GM21717 (cell line): ENCODE data around the gene CRB1.
"Not testable (repeated sequence)": the region's sequence is repeated elsewhere in the genome, so short reads cannot be mapped to it uniquely, and the experiment has no call there.

Source experiments
- ATAC-seq: cut with Tn5 transposase; IDR thresholded peaks from one replicate; pipeline ENCODE4 v1.9.1; 2021; ENCODE audit warnings: mild to moderate bottlenecking, moderate library complexity; ENCODE audit not compliant: unreplicated experiment

The CRB1 gene

DNA sequence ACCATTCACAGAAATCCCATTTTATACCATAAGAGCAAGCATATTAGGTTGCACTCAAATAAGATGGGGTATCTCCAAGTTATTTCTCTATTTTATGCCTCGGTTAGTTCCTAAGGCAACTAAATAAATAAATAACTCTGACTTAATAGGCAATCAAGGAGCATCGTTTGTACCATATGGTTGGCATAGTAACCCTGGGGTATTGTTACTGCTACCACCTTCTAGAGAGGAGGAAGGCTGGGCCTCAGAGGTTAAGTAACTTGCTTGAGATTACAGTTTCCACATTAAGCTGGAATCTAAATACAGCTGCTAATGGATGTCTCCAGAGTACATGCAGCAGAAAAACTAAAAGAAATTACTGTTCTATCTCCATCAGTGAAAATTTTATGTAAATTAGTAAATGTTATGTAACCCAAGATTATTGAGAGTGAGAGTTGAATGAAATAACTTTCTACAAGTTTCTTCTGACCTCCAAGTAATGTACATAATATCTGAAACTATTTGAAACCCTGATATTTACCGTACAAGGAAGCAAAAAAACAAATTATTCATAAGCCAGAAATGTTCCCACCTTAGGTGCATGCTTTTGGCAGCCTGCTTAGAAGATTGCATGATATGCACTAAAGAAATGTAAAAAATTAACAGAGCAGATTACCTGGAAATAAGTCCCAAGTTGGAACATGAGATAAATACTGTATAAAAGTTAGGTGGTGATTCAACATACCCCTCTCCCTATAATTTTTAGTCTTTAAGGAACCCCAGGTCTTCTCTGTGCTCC lies 127.0 kb downstream of the CRB1 start:
- ATAC-seq, result no peak

DNA sequence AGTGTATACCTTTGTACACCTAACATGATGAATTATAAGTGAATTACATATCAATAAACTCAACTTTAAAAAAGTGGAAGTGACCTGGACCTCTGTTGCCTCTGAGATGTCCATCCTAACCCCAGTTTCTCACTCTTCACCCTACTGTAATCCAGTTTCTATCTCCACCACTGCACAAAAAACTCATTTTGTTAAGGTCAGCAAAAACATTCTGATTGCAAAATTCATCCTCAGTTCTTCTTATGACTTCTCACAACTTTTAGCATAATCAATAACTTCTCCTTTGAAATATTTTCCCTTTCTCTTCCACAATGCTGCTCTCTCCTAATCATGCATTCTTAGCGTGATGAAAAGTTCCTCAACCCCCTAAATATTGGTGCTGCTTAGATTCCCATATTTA lies 129.8 kb downstream of the CRB1 start:
- ATAC-seq, result no peak

DNA sequence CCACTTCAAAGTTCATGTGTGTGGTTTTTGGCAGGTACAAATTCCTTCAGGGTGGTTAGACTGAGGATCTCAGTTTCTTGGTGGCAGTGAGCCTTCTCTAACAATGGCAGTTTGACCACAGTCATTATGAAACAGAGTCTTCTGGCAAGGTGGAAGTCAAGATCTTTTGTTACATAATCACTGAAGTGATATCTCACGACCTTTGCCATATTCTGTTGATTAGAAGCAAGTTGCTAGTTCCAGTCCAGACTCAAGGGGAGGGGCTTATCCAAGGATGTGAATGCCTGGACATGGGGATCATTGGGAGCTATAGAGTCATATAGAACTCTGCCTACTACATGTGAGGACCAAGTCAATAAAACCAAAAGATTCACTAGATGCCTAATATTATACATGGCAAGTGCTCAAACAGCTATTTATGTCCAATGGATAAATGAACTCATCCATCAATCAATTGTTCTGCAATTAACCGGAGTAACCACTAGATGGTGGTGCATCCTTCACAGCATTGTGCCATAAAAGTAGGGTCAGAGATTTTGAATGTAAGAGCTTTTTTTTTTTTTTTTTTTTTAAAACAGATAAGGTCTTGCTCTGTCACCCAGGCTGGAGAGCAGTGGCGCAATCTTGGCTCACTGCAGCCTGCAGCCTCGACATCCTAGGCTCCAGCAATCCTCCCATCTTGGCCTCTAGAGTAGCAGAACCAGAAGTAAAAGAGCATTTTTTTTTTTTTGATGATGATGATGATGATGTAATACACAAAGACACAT lies 131.9 kb downstream of the CRB1 start:
- ATAC-seq, result peak; percentile 84

DNA sequence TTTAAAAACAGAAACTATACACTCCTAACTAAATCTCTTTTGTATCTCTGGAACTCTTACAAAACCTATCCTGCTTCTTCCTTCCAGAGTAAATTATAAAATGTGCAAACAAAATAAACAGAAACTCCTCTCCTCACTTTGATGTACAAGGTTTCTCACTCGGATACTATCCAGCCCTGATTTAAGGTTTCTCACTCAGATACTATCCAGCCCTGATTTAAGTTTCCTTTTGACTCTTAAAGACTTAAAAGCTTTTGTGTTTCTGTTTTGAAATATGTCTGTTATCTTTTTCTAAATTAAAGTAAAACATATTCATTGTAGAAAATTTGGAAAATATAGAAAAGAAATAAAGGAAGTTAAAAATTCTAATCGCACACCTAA lies 132.5 kb downstream of the CRB1 start:
- no peak for ATAC-seq

- ATAC-seq, result no peak
Observed at GRCh38 chr1:197402189-197402588, 134.1 kb downstream of the CRB1 start.

DNA sequence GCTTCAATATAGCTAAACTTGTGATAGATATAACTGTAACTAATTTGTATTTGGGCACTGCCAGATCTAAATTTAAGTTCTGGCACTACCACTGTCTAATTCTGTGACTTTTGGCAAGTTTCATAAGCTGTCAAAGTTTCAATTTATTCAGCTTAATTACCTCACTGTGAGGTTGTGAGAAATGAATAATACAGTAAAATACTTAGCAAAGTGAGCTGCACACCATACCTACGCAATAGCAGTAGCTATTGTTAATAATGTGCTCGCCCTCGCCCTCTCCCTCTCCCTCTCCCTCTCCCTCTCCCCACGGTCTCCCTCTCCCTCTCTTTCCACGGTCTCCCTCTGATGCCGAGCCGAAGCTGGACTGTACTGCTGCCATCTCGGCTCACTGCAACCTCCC lies 136.7 kb downstream of the CRB1 start:
- not testable (repeated sequence) for ATAC-seq

DNA sequence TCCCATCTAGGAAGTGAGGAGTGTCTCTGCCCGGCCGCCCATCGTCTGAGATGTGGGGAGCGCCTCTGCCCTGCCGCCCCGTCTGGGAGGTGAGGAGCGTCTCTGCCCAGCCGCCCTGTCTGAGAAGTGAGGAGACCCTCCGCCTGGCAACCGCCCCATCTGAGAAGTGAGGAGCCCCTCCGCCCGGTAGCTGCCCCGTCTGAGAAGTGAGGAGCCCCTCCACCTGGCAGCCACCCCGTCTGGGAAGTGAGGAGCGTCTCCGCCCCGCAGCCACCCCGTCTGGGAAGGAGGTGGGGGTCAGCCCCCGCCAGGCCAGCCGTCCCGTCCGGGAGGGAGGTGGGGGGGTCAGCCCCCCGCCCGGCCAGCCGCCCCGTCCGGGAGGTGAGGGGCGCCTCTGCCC lies 137.6 kb downstream of the CRB1 start:
- not testable (repeated sequence) for ATAC-seq

DNA sequence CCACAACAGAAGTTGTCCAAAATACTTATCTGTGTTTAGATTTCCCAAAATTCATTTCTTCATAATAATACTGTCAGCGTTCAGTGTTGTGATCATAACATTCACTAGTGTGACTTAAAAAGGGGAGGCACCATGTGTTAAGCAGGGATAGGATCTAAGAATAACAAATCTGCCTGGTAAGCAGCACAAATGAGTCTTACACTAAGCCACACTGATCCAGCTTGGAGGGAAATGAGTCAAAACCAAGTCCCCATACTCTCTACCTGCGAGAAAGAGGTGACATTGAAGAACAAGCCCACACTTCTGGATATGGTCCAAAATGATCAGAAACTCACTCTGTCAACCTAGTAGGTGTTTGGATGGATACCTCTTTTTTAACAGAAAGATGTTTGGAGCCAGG lies 145.5 kb downstream of the CRB1 start:
- no peak for ATAC-seq

DNA sequence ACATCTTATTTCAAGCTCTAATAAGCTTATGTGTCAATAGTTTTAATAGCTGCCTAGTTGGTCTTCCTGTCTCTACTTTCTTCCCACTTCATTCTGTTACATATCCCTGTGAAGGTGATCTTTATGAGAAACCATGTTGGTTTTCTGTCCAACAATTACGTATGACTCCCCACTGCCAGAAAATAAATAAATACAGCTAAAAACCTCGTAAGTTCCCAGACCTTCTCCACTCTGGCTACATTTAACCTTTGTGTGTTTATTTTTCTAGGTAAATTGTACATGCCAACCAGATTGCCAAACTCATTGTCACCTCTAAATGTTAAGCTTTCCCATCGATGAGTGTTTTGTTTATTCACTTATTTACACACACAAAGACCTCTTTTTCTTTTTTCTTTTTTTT lies 147.2 kb downstream of the CRB1 start:
- ATAC-seq, result no peak

DNA sequence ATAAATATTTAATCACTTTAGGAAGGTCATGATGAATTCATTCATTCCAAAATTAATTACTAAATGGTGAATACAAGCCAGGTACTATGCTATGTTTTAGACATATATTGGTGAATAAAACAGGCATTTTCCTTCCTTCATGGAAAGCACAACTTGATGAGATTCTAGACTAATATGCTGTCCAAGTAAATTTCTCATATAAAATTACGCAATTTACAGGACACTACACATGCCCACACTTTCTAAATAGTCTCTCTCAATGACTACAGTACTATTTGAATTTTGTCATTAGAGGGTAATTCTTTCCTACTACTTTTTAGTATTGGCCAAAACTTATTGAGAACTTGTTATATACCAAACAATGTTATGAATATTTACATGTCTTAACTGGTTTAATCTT lies 150.6 kb downstream of the CRB1 start:
- ATAC-seq, result no peak

DNA sequence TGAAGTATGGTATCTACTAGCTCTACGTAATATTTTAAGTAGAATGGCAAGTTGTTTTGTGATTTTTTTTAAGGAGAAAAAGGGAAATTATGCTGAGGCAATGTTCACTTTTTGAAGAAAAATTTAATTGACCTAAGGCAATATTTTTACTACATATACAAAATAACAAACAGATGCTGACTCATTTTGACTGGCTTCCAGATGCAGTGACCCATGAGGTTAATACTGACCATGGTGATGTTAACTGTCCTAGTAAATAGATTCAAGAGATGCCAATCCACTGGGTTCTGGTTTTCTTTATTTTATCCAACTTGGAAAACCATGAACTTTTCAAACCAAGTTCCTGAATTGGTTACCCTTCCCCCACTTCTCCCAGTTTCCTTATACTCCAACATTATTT lies 154.9 kb downstream of the CRB1 start:
- no peak for ATAC-seq

DNA sequence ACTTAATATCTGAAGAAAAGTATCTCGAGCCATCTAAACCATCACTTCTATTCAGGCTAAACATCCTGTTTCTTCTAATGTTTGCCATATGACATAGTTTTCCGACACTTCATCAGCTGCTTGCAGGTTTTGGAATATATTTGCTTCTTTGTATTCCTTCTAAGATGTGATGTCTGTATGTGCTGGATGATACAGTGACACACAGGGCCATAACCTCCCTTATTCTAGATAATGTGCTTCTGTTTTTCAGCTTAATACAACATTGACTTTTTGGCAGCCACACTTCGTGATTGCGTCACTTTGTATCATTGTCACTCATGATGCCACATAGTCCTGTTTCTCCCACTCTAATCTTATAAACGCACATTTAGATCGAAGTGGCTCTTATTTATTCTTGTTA lies 156.3 kb downstream of the CRB1 start:
- no peak for ATAC-seq

DNA sequence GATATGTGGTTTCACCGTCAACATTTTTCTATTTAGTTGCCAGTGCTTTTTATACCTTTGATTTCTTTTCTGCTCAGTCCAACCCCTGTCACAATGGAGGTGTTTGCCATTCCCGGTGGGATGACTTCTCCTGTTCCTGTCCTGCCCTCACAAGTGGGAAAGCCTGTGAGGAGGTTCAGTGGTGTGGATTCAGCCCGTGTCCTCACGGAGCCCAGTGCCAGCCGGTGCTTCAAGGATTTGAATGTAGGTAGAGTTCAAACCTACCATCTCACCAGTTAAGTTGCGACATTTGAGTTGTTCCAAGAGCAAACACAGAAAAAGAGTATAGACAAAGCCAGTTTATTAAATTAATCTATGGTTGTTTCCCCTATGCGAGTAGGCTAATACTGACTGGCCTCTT lies 161.3 kb downstream of the CRB1 start:
- no peak for ATAC-seq

DNA sequence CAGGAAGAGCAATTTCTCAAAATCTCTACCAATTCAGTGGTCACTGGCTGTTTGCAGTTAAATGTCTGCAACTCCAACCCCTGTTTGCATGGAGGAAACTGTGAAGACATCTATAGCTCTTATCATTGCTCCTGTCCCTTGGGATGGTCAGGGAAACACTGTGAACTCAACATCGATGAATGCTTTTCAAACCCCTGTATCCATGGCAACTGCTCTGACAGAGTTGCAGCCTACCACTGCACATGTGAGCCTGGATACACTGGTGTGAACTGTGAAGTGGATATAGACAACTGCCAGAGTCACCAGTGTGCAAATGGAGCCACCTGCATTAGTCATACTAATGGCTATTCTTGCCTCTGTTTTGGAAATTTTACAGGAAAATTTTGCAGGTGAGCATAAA lies 167.2 kb downstream of the CRB1 start:
- no peak for ATAC-seq

DNA sequence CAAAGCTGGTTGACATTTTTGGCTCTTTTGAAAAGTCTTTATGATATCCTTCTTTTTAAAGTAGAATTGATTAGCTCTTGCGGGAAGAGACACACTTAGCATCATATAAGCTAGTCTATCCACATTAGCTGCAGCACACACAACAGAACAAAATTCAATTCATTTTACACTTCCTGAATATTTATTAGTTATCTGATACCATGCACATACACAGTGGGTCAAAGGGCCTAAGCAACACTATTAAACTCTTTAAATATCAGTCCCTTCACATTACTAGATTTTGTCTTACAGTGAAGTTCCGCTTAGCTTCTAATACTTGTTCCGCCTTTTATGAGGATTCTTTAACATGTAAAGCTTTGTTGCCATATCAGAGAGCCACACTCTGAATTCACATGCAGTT lies 169.5 kb downstream of the CRB1 start:
- ATAC-seq, result no peak

DNA sequence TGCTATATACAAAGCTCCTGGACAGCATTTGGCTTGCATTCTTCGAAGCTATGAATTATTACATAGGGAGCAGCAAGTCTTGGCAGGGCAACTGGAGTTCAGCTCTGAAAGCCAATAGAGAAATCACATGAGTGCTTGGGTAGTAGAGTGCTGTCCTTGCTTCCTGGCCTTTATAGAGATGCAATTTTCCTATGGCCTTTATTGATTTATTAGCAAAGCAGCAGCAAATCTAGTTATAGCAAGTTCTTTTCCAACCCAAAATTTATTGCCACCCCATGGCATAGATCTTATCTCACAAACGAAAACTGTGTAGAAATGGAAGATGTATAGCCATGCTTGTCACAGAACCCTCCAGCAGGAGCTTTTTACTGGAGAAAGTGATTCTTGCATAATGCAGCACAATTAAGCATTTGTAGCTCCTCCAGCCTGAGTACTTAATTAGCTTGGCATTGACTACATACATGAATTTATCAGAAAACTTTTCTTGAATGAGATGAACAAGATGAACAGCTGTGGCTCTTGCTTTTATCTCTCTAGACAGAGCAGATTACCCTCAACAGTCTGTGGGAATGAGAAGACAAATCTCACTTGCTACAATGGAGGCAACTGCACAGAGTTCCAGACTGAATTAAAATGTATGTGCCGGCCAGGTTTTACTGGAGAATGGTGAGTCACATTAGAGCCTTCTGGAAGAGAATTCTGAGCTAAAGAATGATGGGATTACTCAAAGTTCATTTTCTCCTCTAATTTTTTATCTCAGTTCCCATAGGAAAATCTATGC lies 170.1 kb downstream of the CRB1 start:
- ATAC-seq, result no peak

GRCh38 chr1:197439708-197440280 lies 171.7 kb downstream of the CRB1 start:
- no peak for ATAC-seq

GRCh38 chr1:197440715-197441114 lies 172.7 kb downstream of the CRB1 start:
- ATAC-seq, result no peak

DNA sequence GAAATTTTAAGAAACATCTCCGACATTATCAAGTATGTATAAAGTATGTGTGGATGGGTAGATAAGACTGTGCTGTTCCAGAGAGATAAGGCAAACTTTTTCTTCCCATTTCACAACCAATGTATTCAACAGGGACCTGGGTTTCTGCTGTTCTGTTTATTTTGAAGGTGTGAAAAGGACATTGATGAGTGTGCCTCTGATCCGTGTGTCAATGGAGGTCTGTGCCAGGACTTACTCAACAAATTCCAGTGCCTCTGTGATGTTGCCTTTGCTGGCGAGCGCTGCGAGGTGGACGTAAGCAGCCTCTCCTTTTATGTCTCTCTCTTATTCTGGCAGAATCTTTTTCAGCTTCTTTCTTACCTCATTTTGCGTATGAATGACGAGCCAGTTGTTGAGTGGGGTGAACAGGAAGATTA lies 174.0 kb downstream of the CRB1 start:
- ATAC-seq, result no peak

DNA sequence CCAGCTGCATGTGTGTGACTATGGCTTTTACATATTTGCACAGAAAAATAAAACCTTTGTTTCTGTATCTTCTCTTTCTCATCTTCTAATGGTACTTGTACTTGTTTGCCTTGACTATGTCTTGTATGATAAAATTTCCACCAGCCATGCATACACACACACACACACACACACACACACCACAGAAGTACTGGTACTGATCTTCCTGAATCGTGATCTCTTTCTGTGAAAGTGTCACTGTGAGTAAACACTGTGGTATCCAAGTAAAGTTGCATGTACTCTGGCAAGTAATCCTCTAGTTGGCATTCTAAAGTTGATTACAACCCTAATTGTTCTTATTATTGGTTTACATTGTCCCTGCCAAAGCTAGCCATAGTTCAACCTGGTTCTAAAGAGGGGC lies 176.7 kb downstream of the CRB1 start:
- ATAC-seq, result no peak

DNA sequence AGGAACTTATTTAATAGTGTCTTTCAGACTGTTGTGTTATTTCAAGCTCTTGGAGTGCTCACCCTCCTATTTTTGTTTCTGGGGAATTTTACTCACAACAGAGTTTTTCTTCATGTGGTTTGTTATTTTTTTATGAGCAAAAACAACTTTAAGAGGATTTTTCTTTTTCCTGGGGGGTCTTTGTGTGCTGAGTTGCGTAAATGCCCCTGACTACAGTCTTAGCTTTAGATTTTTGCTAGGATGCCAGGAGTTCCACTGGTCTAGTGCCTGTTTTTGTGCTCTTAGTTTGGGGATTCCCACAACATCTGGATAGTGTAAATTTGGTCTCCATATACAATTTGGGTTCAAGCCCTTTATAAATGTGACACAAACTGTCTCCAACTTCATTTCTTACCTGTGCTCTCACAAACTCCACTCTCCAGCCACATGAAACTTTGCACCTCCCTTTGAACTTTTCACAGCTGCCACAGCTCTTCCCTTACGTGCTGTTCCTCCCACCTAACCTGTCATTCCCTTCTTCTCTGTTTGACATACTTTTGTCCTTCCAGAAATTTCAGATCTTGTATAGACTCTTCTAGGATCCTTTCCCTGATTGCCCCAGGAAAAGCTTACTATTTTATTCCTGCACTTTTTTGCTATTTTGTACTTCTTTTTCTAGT lies 180.2 kb downstream of the CRB1 start:
- ATAC-seq, result no peak
